ENCODE measurements around the gene DBI.

The DBI gene

DNA sequence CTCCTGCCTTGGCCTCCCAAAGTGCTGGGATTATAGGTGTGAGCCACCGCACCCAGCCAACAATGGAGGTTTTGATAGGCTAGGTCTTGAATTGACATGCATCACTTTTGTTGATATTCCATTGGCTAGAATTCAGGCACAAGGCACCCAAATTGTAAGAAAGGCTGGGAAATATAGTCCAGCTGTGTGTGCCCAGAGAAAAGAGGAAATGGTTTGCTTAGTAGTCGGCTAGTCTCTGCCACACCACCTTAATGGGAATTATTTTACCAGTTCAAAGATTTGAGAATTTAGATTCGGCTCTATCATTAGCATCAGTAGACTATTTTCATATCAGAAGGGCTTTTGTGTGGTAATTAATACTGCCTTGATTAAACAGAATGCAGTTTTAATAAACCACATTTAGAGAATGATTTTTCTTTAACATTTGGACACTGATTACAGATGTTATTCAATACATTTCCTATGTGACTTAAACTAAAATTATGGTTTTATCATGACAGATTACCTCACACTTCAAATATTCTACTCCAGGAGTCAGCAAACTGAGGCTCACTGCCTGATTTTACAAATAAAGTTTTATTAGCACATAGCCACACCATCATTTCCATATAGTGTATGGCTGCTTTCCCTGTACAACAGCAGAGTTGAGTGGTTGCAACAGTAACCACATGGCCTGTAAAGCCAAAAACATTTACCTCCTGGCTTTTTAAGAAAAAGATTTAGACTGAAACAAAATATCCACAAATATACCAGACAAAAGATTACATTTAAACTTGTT, 27.4 kb downstream of the DBI start:
- TF ChIP-seq, protein P1, sequence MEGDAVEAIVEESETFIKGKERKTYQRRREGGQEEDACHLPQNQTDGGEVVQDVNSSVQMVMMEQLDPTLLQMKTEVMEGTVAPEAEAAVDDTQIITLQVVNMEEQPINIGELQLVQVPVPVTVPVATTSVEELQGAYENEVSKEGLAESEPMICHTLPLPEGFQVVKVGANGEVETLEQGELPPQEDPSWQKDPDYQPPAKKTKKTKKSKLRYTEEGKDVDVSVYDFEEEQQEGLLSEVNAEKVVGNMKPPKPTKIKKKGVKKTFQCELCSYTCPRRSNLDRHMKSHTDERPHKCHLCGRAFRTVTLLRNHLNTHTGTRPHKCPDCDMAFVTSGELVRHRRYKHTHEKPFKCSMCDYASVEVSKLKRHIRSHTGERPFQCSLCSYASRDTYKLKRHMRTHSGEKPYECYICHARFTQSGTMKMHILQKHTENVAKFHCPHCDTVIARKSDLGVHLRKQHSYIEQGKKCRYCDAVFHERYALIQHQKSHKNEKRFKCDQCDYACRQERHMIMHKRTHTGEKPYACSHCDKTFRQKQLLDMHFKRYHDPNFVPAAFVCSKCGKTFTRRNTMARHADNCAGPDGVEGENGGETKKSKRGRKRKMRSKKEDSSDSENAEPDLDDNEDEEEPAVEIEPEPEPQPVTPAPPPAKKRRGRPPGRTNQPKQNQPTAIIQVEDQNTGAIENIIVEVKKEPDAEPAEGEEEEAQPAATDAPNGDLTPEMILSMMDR (IDR thresholded peaks at IDR 0.05) = no peak

DNA sequence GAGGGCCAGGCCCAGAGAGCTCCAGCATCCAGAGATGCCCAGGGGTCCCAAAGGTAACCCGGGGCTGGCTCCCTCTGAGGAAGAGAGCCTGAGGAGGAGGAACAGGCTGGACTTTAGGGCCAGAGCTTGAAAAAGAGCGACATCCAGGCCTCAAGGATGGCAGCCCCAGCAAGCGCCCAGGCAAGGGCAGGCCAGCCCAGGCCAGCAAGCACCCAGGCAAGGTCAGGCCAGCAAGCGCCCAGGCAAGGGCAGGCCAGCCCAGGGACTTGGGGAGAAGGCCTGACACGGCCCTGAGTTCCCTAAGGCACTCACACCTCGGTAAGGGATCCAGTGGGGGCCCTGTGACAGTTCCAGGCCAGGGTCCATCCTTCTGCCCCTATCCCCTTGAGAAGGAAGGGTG, 30.4 kb downstream of the DBI start:
- TF ChIP-seq, protein P1 (IDR thresholded peaks at IDR 0.05) = no peak

DNA sequence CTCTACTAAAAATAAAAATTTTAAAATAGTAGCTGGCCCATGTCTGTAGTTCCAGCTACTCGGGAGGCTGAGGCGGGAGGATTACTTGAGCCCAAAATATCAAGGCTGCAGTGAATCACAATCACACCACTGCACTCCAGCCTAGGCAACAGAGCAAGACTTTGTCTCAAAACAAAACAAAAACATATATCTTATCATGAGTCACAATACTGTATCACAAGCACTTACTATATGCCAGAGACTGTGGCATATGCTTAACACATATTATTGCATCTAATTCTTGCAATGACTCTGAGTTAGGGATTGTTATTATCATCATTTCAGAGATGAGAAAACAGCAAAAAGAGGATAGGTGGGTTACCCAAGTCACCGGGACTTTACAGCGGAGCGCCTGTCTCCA, 35.3 kb downstream of the DBI start:
- TF ChIP-seq, protein P1 (IDR thresholded peaks at IDR 0.05) = no peak

DNA sequence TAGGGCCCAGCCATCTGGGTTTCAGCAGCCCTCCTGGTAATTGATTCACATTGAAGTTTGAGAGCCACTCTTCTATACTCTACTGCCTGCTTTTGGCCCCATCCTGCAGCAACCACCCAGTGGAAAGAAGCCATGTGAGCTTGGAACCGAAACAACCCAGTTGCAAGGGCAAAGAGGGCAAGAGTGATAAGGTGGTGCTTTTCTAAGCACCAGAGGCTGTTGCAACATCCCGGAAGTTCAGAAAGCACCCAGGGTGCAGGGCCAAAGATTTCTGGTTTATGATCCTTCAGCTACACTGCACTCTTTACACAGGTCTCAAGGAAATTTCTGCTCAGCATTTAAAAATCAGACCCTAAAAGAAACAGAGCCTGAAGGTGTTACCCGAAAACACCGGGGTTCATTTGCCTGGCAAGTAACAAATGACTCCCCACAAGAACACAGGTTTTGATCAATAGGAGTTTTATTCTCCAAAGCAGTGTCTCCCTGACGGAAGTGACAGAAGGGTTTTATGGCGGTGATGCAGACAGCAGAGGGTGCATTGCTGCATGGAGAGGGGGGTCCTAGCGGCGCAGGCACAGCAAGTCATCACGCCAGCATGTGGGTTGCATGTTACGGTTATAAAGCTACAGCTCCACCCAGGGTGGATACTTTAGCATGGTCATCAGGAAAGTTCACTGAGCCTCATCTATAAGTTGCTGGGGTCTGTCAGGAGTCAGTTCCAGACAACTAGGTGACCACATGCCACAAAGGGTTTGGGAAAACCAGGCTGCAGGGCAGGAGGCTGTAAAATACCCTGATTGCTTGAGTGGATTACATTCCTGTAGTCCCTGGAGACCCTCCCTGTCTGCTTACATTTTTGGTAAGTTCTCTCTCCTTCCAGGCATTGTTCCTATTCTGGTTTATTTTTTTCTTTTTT, 36.1 kb downstream of the DBI start:
- TF ChIP-seq, protein P1 (IDR thresholded peaks at IDR 0.05) = no peak

DNA sequence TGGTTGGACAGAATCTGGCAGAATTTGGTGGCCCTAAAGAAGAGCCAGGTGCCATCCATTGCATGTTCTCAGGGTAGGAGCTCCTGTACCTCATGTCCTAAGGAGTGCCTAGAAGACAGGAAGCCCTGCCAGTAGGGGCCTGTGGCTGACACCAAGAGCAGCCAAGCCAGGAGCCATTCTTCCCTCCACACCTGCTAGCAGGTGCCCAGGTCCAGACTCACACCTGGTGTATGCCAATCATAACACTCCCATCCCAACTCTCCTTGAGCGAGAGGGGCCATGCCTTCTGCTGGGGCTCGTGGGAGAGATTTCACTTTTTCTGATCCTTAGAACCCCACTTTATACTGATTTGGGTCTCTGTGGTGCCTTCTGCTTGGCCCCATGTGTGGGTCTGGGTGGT, 38.4 kb downstream of the DBI start:
- TF ChIP-seq, protein P1 (IDR thresholded peaks at IDR 0.05) = no peak

DNA sequence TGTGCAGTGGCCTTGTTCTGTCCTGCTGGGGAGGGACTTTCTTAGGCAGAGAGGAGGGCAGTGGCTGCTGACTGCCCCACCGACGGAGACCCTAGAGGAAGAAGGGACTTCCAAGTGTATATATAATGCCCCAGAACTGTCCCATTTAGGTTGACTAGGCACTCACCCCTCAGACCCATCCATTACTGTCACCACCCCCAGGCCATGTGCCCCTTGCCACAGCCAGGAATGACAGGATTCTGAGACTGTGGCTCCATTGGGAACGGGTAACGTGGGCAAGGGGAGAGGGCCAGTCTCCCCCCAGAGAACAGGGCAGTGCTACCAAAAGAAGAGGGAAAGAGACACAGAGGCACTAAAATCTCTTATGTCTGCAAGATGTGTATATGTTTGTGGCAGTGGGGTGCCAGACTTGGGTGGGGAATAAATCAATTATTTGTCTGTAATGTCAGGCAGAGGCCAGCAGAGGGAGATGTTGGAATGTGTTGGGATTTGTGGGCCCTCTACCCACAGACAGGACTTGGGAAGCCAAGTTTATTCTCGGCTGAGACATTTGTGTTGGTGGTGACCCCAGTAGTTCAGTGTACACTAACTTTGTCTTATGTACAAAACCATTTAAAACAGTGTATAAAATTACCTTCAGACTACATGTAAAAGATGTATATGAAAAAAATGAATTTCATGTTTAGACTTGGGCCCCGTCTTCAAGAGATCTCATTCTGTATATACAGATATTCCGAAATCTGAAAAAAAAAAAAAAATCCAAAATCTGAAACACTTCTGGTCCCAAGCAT, 40.8 kb downstream of the DBI start:
- TF ChIP-seq, protein P1 (IDR thresholded peaks at IDR 0.05) = peak; percentile 73

DNA sequence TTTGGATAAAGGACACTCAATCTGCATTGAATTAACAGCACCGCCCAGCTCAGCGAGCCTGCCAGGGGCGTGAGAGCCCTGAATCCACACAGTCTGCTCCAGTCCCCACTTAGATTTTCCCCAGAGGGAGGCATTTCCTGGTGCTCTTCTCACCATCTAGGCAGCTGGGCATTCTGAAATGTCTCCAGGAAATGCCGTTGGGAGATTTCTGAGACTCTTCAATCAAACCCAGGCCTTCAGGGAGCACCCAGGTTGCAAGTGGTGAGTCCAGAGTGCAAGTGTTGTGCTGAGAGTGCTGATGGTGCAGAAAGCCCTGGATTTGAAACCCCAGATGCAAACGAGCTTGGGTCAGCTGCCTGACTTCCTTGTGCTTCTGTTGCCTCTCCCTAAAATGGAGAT, 41.4 kb downstream of the DBI start:
- TF ChIP-seq, protein P1 (IDR thresholded peaks at IDR 0.05) = no peak
